GM10248 (cell line): Measurements from ENCODE around the gene CCDC184.

Experiments
- CTCF ChIA-PET: fragments of 300-600 bp; sonication (Branson Sonifier 250); formaldehyde crosslinking; extraction: SDS; loops from one replicate; lab custom pipeline; 2021; ENCODE audit warnings: antibody characterized with exemption; lab: Yijun Ruan, JAX
- POLR2A ChIA-PET: fragments of 350-650 bp; sonication (Branson Sonifier 250); formaldehyde crosslinking; extraction: SDS; loops from one replicate; lab custom pipeline; 2020; ENCODE audit warnings: antibody characterized with exemption; lab: Yijun Ruan, JAX
- DNase-seq: peaks from one replicate; pipeline ENCODE4 v3.0.0; 2012; ENCODE audit errors: extremely low spot score
- CTCF ChIP-seq: IDR thresholded peaks from 2 replicates; pipeline ENCODE4 v1.5.1; 2012; ENCODE audit warnings: mild to moderate bottlenecking, low read depth; ENCODE audit errors: extremely low read depth, missing control alignments, control extremely low read depth

CCDC184 gene

GRCh38 chr12:48176417-48176751 is 7.1 kb upstream of the CCDC184 start:
- no peak for TF ChIP-seq CTCF
- CTCF ChIA-PET, result interaction anchor here (1.0 to 4.0 kb wide), 5 partner anchors 11 to 21 kb away, joined by 4 to 26 read pairs (median 12); no protein-coding TSS in a partner anchor
- no peak for DNase-seq
- POLR2A ChIA-PET, result no interaction called here

GRCh38 chr12:48177982-48178381 is 5.5 kb upstream of the CCDC184 start:
- TF ChIP-seq CTCF, result no peak
- ChIA-PET CTCF (interaction anchor here (3.4 to 4.0 kb wide), 2 partner anchors 12 to 13 kb away, joined by 17 to 26 read pairs; no protein-coding TSS in a partner anchor), POLR2A (no interaction called here)
- no peak for DNase-seq

GRCh38 chr12:48179466-48179865 is 4.0 kb upstream of the CCDC184 start:
- TF ChIP-seq CTCF, result no peak
- no peak for DNase-seq
- ChIA-PET CTCF (interaction anchor here (1.0 to 4.0 kb wide), 5 partner anchors 8 to 439 kb away, joined by 3 to 26 read pairs (median 5); no protein-coding TSS in a partner anchor), POLR2A (no interaction called here)

GRCh38 chr12:48180424-48180823 is 3.0 kb upstream of the CCDC184 start:
- no peak for TF ChIP-seq CTCF
- ChIA-PET POLR2A (no interaction called here), CTCF (interaction anchor here (1.0 to 4.0 kb wide), 4 partner anchors 9 to 438 kb away, joined by 3 to 26 read pairs (median 10); no protein-coding TSS in a partner anchor)
- DNase-seq, result no peak

- CTCF ChIA-PET, result interaction anchor here (0.8 to 3.2 kb wide), 4 partner anchors 10 to 23 kb away, joined by 3 to 14 read pairs (median 4); no protein-coding TSS in a partner anchor
- POLR2A ChIA-PET, result no interaction called here
Measured at GRCh38 chr12:48180857-48181495, 2.5 kb upstream of the CCDC184 start.

GRCh38 chr12:48182631-48183030 is 813 bp upstream of the CCDC184 start:
- DNase-seq, result no peak
- TF ChIP-seq CTCF, result no peak
- ChIA-PET POLR2A (no interaction called here), CTCF (interaction anchor here (0.7 to 1.9 kb wide), 7 partner anchors 12 to 436 kb away, joined by 3 to 12 read pairs (median 4); no protein-coding TSS in a partner anchor)

More at GRCh38 chr12:48180857-48181495, 2.5 kb upstream of the CCDC184 start:
- no peak for TF ChIP-seq CTCF
- no peak for DNase-seq
